IMR-90 (cell line): ENCODE measurements around the gene P3H1. TPM values are rescaled to one million over a fixed set of nuclear protein-coding genes. Genes with fewer than 3 reads are reported as not detected.

Experiments used
- ATAC-seq: fragments of 200-7000 bp; cut with Tn5 transposase; 2 replicates; pipeline ENCODE4 v1.9.1; 2020; ENCODE audit warnings: low read depth, mild to moderate bottlenecking, moderate library complexity
- BruUV-seq: library from RNA; stranded (reverse); fragments of 400-500 nt; replicated peaks from 2 replicates; lab custom pipeline; 2021; lab: Mats Ljungman, UMichigan
- CTCF ChIA-PET: fragments of 300-600 bp; formaldehyde crosslinking; extraction: SDS; loops from one replicate; lab custom pipeline; 2021; ENCODE audit warnings: antibody characterized with exemption; lab: Yijun Ruan, JAX
- POLR2A ChIA-PET: fragments of 300-600 bp; sonication (Branson Sonifier 250); formaldehyde crosslinking; loops from one replicate; lab custom pipeline; 2022; ENCODE audit warnings: antibody characterized with exemption; ENCODE audit not compliant: unreplicated experiment; lab: Charles Lee
- DNase-seq: peaks from one replicate; pipeline ENCODE4 v3.0.0; 2013
- H2AFZ ChIP-seq: replicated peaks from 2 replicates; pipeline ENCODE3; 2013; ENCODE audit warnings: low read length, mild to moderate bottlenecking; ENCODE audit not compliant: poor library complexity
- H2AK5ac ChIP-seq: 2 replicates; pipeline ENCODE4 v1.6.1; 2013; ENCODE audit warnings: low read depth, low read length, inconsistent platforms
- H2AK9ac ChIP-seq: replicated peaks from 2 replicates; pipeline ENCODE3; 2013; ENCODE audit warnings: mild to moderate bottlenecking, low read depth, low read length, moderate library complexity; ENCODE audit not compliant: poor library complexity
- H2BK120ac ChIP-seq: 2 replicates; pipeline ENCODE4 v1.6.1; 2013; ENCODE audit warnings: low read depth, low read length, inconsistent platforms
- H2BK15ac ChIP-seq: 3 replicates; pipeline ENCODE4 v1.6.1; 2013; ENCODE audit warnings: low read depth, low read length, inconsistent platforms
- H2BK20ac ChIP-seq: 2 replicates; pipeline ENCODE4 v1.6.1; 2013; ENCODE audit warnings: low read depth, mild to moderate bottlenecking, inconsistent platforms, low read length, moderate library complexity
- H2BK5ac ChIP-seq: 2 replicates; pipeline ENCODE4 v1.6.1; 2013; ENCODE audit warnings: mild to moderate bottlenecking, low read depth, low read length, inconsistent platforms; ENCODE audit not compliant: poor library complexity, severe bottlenecking
- H3K14ac ChIP-seq: replicated peaks from 2 replicates; pipeline ENCODE4 v1.6.1; 2013; ENCODE audit warnings: low read depth, low read length, inconsistent platforms
- H3K18ac ChIP-seq: 2 replicates; pipeline ENCODE4 v1.6.1; 2013; ENCODE audit warnings: low read depth, low read length, control low read depth
- H3K23ac ChIP-seq: 2 replicates; pipeline ENCODE4 v1.6.1; 2013; ENCODE audit warnings: low read depth, low read length, inconsistent platforms
- H3K27ac ChIP-seq: 2 replicates; pipeline ENCODE4 v1.5.1; 2013; ENCODE audit warnings: mild to moderate bottlenecking, control low read depth, low read length; ENCODE audit not compliant: insufficient read depth
- H3K27me3 ChIP-seq: 2 replicates; pipeline ENCODE4 v1.6.1; 2013; ENCODE audit warnings: low read length; ENCODE audit not compliant: control insufficient read depth, insufficient read depth
- H3K36me3 ChIP-seq: 2 replicates; pipeline ENCODE4 v1.6.1; 2013; ENCODE audit warnings: low read length, mixed read lengths; ENCODE audit not compliant: control insufficient read depth, insufficient read depth
- H3K4ac ChIP-seq: 2 replicates; pipeline ENCODE4 v1.6.1; 2013; ENCODE audit warnings: low read depth, low read length, inconsistent platforms
- H3K4me1 ChIP-seq: 2 replicates; pipeline ENCODE4 v1.6.1; 2013; ENCODE audit warnings: low read length, mixed read lengths; ENCODE audit not compliant: control insufficient read depth, insufficient read depth
- H3K4me2 ChIP-seq: 2 replicates; pipeline ENCODE4 v1.6.1; 2013; ENCODE audit warnings: low read depth, mild to moderate bottlenecking, control low read depth, low read length, moderate library complexity
- H3K4me3 ChIP-seq: 2 replicates; pipeline ENCODE4 v1.5.1; 2013; ENCODE audit warnings: low read depth, mild to moderate bottlenecking, control low read depth, low read length, moderate library complexity; ENCODE audit not compliant: insufficient read depth
- H3K56ac ChIP-seq: 2 replicates; pipeline ENCODE4 v1.6.1; 2013; ENCODE audit warnings: low read length, inconsistent platforms; ENCODE audit not compliant: insufficient read depth; ENCODE audit errors: extremely low read depth
- H3K79me1 ChIP-seq, 2 experiments: 2 replicates each; pipeline ENCODE4 v1.6.1; 2013; ENCODE audit warnings: low read length in 2 of 2, inconsistent platforms in 1 of 2, low read depth in 1 of 2
- H3K9ac ChIP-seq: 2 replicates; pipeline ENCODE4 v1.6.1; 2013; ENCODE audit warnings: low read depth, low read length, control low read depth
- H3K9me1 ChIP-seq: 2 replicates; pipeline ENCODE4 v1.6.1; 2013; ENCODE audit warnings: low read length, inconsistent platforms; ENCODE audit not compliant: insufficient read depth
- H3K9me3 ChIP-seq: 2 replicates; pipeline ENCODE4 v1.6.1; 2013; ENCODE audit warnings: low read length; ENCODE audit not compliant: control insufficient read depth, insufficient read depth
- H4K20me1 ChIP-seq: 2 replicates; pipeline ENCODE4 v1.6.1; 2013; ENCODE audit warnings: low read length, inconsistent platforms; ENCODE audit not compliant: insufficient read depth
- H4K5ac ChIP-seq: 2 replicates; pipeline ENCODE4 v1.6.1; 2013; ENCODE audit warnings: mild to moderate bottlenecking, low read depth, low read length, control low read depth
- H4K8ac ChIP-seq, 2 experiments: 2 replicates each; pipeline ENCODE4 v1.6.1; 2013; ENCODE audit warnings: low read depth in 2 of 2, low read length in 2 of 2, control low read depth in 1 of 2, inconsistent platforms in 1 of 2
- H4K91ac ChIP-seq: 2 replicates; pipeline ENCODE4 v1.6.1; 2013; ENCODE audit warnings: low read depth, low read length, inconsistent platforms; ENCODE audit not compliant: insufficient read depth
- CEBPB ChIP-seq: IDR thresholded peaks from 2 replicates; pipeline ENCODE4 v1.6.1; 2012; ENCODE audit warnings: low read depth, low read length, improper control_type of control experiment
- FOS ChIP-seq: fragments of 150-350 bp; IDR thresholded peaks from 2 replicates; pipeline ENCODE4 v1.6.1; 2016; ENCODE audit warnings: low read depth, low read length
- MAFK ChIP-seq: IDR thresholded peaks from 2 replicates; pipeline ENCODE4 v1.6.1; 2012; ENCODE audit warnings: low read depth, low read length, improper control_type of control experiment
- MAZ ChIP-seq: IDR thresholded peaks from 2 replicates; pipeline ENCODE4 v1.6.1; 2012; ENCODE audit warnings: low read depth, mild to moderate bottlenecking, low read length, improper control_type of control experiment, moderate library complexity, borderline replicate concordance
- MXI1 ChIP-seq: IDR thresholded peaks from 2 replicates; pipeline ENCODE4 v1.6.1; 2012; ENCODE audit warnings: low read depth, mild to moderate bottlenecking, low read length, moderate library complexity, borderline replicate concordance
- NFE2L2 ChIP-seq: fragments of 150-350 bp; IDR thresholded peaks from 2 replicates; pipeline ENCODE4 v1.6.1; 2016; ENCODE audit warnings: low read depth, mild to moderate bottlenecking, low read length
- POLR2A ChIP-seq: IDR thresholded peaks from 2 replicates; pipeline ENCODE4 v1.6.1; 2012; ENCODE audit warnings: mild to moderate bottlenecking, low read depth, low read length
- RCOR1 ChIP-seq: IDR thresholded peaks from 2 replicates; pipeline ENCODE4 v1.6.1; 2012; ENCODE audit warnings: mild to moderate bottlenecking, low read length, improper control_type of control experiment; ENCODE audit not compliant: insufficient replicate concordance
- RFX5 ChIP-seq: IDR thresholded peaks from 2 replicates; pipeline ENCODE4 v1.8.0; 2012; ENCODE audit warnings: low read depth, mild to moderate bottlenecking, low read length, moderate library complexity
- SMC3 ChIP-seq: fragments of 150-350 bp; IDR thresholded peaks from 2 replicates; pipeline ENCODE4 v1.6.1; 2016; ENCODE audit warnings: low read depth, mild to moderate bottlenecking, antibody characterized with exemption, low read length, moderate library complexity
- WGBS, 2 experiments: methylation state at CpG; one replicate each; pipeline versions ENCODE4 v1.1.5 to v1.1.7; 2013; ENCODE audit warnings: missing lambda C conversion rate in 2 of 2; ENCODE audit not compliant: insufficient read length in 1 of 2; ENCODE audit errors: extremely low coverage in 2 of 2; 5-methylcytosine and 5-hydroxymethylcytosine counted together
- dilution Hi-C: fragments of 300-500 bp; cut with HindIII; formaldehyde crosslinking; loops from one replicate; pipeline ENCODE4 v1.14.3; 2018; ENCODE audit warnings: low sequenced_read_pairs; ENCODE audit not compliant: unreplicated experiment
- in situ Hi-C: fragments of 300-500 bp; cut with MboI; formaldehyde crosslinking; loops from 3 replicates; pipeline ENCODE4 v1.14.3; 2019; ENCODE audit warnings: low sequenced_read_pairs, inconsistent platforms, mixed read lengths
- intact Hi-C: fragments of 100-400 bp; cut with micrococcal nuclease; formaldehyde crosslinking; loops from 2 replicates; pipeline ENCODE4 v1.10.0; 2022
- polyA plus RNA-seq, 3 experiments: library from polyadenylated mRNA; depleted of rRNA; stranded (reverse); fragments of >200 nt; gene quantifications; 2 replicates each; pipeline ENCODE4 v1.2.3, GENCODE V29; 2012; ENCODE audit warnings: low replicate concordance in 1 of 3
- total RNA-seq: library from RNA; depleted of rRNA; stranded (reverse); fragments of >200 nt; gene quantifications from 2 replicates; pipeline ENCODE4 v1.2.3, GENCODE V29; 2012
- TF ChIP-seq, protein P1 (sequence below): fragments of 150-350 bp; IDR thresholded peaks from 2 replicates; pipeline ENCODE4 v1.6.1; 2016; ENCODE audit warnings: low read depth, mild to moderate bottlenecking, low read length, moderate library complexity, borderline replicate concordance
- TF ChIP-seq, protein P2 (sequence below): fragments of 150-350 bp; IDR thresholded peaks from 2 replicates; pipeline ENCODE4 v1.6.1; 2017; ENCODE audit warnings: mild to moderate bottlenecking, antibody characterized with exemption, low read length, low read depth

Gene P3H1
- total and polyA plus RNA-seq, 2 of the 4 experiments (the other 2 are of a cell fraction) = 108 to 210 TPM

DNA sequence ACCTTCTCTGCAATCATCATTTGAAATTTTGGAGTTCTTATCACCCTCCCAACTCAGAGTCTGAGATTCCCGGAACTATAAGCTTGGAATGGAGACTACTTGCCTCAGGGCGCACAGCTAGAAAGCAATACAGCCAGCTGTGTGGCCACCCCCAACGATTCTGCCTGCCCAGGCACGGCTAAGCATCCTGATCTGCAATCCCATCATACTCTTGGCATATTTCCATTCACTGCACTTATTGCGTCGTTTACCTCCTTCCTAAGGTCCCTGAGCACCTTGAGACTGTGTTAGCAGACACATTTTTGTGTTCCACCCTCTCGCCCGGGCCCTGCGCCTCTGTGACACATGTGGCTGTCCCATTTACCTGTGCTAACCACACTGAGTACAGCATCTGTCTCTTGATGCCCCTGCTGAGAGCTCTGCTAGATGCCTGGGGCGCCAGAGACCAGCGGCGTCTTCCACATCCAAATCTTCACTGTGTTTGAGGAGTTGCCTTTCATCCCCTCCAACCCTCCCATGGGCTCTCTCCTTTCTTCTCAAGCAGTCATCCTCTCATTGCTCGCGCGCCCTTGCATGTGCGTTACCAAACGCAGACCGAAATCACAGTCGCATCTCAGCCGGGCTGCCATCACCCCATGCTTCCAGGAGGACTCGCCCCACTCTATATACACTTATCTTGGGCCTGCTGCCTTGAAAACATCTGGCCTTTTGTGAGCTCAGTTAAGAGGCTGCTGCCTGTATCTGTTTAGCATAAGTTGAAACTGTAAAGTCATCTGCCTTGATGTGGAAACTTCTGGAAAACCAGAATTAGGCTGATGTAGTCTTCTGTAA, 23.3 kb downstream of the P3H1 start:
- no peak for ATAC-seq
- H4K91ac ChIP-seq = no peak overlapping the region
- no peak overlapping the region for H3K4me2 ChIP-seq
- H3K4me1 ChIP-seq = no peaks in the 10 kb centered on the region
- TF ChIP-seq RCOR1 (no peak), MAFK (no peak), NFE2L2 (no peak), POLR2A (no peak), FOS (no peak), MAZ (no peak), MXI1 (no peak), CEBPB (no peak), RFX5 (no peak), SMC3 (no peak)
- TF ChIP-seq, protein P1, sequence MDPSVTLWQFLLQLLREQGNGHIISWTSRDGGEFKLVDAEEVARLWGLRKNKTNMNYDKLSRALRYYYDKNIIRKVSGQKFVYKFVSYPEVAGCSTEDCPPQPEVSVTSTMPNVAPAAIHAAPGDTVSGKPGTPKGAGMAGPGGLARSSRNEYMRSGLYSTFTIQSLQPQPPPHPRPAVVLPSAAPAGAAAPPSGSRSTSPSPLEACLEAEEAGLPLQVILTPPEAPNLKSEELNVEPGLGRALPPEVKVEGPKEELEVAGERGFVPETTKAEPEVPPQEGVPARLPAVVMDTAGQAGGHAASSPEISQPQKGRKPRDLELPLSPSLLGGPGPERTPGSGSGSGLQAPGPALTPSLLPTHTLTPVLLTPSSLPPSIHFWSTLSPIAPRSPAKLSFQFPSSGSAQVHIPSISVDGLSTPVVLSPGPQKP = no peak
- TF ChIP-seq, protein P2, sequence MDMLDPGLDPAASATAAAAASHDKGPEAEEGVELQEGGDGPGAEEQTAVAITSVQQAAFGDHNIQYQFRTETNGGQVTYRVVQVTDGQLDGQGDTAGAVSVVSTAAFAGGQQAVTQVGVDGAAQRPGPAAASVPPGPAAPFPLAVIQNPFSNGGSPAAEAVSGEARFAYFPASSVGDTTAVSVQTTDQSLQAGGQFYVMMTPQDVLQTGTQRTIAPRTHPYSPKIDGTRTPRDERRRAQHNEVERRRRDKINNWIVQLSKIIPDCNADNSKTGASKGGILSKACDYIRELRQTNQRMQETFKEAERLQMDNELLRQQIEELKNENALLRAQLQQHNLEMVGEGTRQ = no peak
- H3K23ac ChIP-seq = no peak overlapping the region
- no peak overlapping the region for H3K4me3 ChIP-seq
- no peak overlapping the region for H2BK120ac ChIP-seq
- H3K9me3 ChIP-seq = no peaks in the 10 kb centered on the region
- no peak overlapping the region for H2AFZ ChIP-seq
- H4K8ac ChIP-seq = no peak overlapping the region
- H4K5ac ChIP-seq = no peak overlapping the region
- H3K4ac ChIP-seq = no peak overlapping the region
- in situ Hi-C loops (no loop called here), intact Hi-C loops (no loop called here), dilution Hi-C loops (no loop called here)
- ChIA-PET POLR2A (no interaction called here), CTCF (interaction anchor here (1.5 kb wide), 1 partner anchor 165 kb away, joined by 4 read pairs; no protein-coding TSS in a partner anchor)
- BruUV-seq = no TSS peak
- no peak overlapping the region for H3K56ac ChIP-seq
- H3K9ac ChIP-seq = no peak overlapping the region
- H3K79me1 ChIP-seq = peaks cover 0 to 5% of the 10 kb centered on the region in 2 experiments; a peak in 1 of 4 replicates
- no peak overlapping the region for H3K27ac ChIP-seq
- peaks cover 18% of the 10 kb centered on the region for H4K20me1 ChIP-seq
- WGBS, 2 experiments = 60% methylated on average over 4 of the region's 21 CpGs; no CpG with 5 or more reads in 1 of the 2 experiments
- H2BK5ac ChIP-seq = no peak overlapping the region
- no peak overlapping the region for H2BK15ac ChIP-seq
- H3K27me3 ChIP-seq = no peaks in the 10 kb centered on the region; the same call in 1 of the 2 replicates
- no peak overlapping the region for H2AK5ac ChIP-seq
- H2AK9ac ChIP-seq = no peak overlapping the region
- H3K36me3 ChIP-seq = peaks cover 30% of the 10 kb centered on the region
- H3K18ac ChIP-seq = no peak overlapping the region
- H2BK20ac ChIP-seq = no peak overlapping the region
- H3K14ac ChIP-seq = no peak overlapping the region
- no peak for DNase-seq
- H3K9me1 ChIP-seq = peaks cover 5% of the 10 kb centered on the region; the same call in 1 of the 2 replicates
